B cell (primary cell): ENCODE results near the gene RIPPLY1. TPM values are rescaled to one million over a fixed set of nuclear protein-coding genes. Genes with fewer than 3 reads are reported as not detected.

Source experiments
- ATAC-seq: fragments of 200-7000 bp; cut with Tn5 transposase; one replicate; pipeline ENCODE4 v1.10.0; 2021; ENCODE audit warnings: low read depth, mild to moderate bottlenecking, moderate number of reproducible peaks, moderate library complexity
- CTCF ChIA-PET: fragments of 350-600 bp; sonication (Branson Sonifier 250); formaldehyde crosslinking; loops from one replicate; lab custom pipeline; 2021; ENCODE audit warnings: antibody characterized with exemption, inconsistent platforms; lab: Charles Lee
- POLR2A ChIA-PET: fragments of 350-600 bp; sonication (Branson Sonifier 250); formaldehyde crosslinking; loops from one replicate; lab custom pipeline; 2021; ENCODE audit warnings: antibody characterized with exemption; lab: Charles Lee
- DNase-seq: peaks from one replicate; pipeline ENCODE4 v3.0.0; 2013
- H2AFZ ChIP-seq: 2 replicates; pipeline ENCODE4 v1.6.1; 2012; ENCODE audit warnings: mild to moderate bottlenecking, low read depth, low read length; ENCODE audit not compliant: insufficient read depth, poor library complexity, severe bottlenecking
- H3K27ac ChIP-seq, 2 donors: 1 replicate in 1 of 2; 2 replicates in 1 of 2; pipeline ENCODE4 v1.5.1; 2012 to 2013; ENCODE audit warnings: low read length in 2 of 2, mild to moderate bottlenecking in 2 of 2, moderate library complexity in 1 of 2
- H3K27me3 ChIP-seq, 4 experiments: fragments of 200-600 bp in 1 of 4; sonication (generic) in 1 of 4; replicated peaks in 1 of 4; 1 replicate in 2 of 4; 2 replicates in 2 of 4; pipeline versions ENCODE4 v1.6.1 to v1.7.0; 2013 to 2016; ENCODE audit warnings: low read length in 3 of 4, mild to moderate bottlenecking in 2 of 4, mixed read lengths in 1 of 4, moderate library complexity in 1 of 4; ENCODE audit not compliant: insufficient read depth in 4 of 4, control insufficient read depth in 3 of 4; ENCODE audit errors: control extremely low read depth in 1 of 4
- H3K36me3 ChIP-seq, 2 experiments: replicated peaks in 1 of 2; 1 replicate in 1 of 2; 2 replicates in 1 of 2; pipeline versions ENCODE4 v1.6.1 to v1.7.1; 2013; ENCODE audit warnings: low read length in 1 of 2; ENCODE audit not compliant: insufficient read depth in 2 of 2, control insufficient read depth in 1 of 2; ENCODE audit errors: control extremely low read depth in 1 of 2, extremely low read depth in 1 of 2
- H3K4me1 ChIP-seq, 2 donors: fragments of 200-600 bp in 1 of 2; sonication (generic) in 1 of 2; 1 replicate in 1 of 2; 2 replicates in 1 of 2; pipeline versions ENCODE4 v1.5.1 to v1.6.1; 2013 to 2017; ENCODE audit warnings: low read length in 2 of 2; ENCODE audit not compliant: control insufficient read depth in 2 of 2, insufficient read depth in 2 of 2
- H3K4me2 ChIP-seq: replicated peaks from 2 replicates; pipeline ENCODE3; 2012; ENCODE audit warnings: mild to moderate bottlenecking, low read depth, low read length; ENCODE audit not compliant: poor library complexity, severe bottlenecking
- H3K4me3 ChIP-seq, 5 experiments: fragments of 200-600 bp in 1 of 5; sonication (generic) in 1 of 5; 1 replicate in 3 of 5; 2 replicates in 2 of 5; pipeline versions ENCODE4 v1.5.1 to v1.7.0; 2011 to 2016; ENCODE audit warnings: low read length in 4 of 5, mild to moderate bottlenecking in 4 of 5, low read depth in 2 of 5, control low read depth in 1 of 5, moderate library complexity in 1 of 5; ENCODE audit not compliant: insufficient read depth in 1 of 5; ENCODE audit errors: control extremely low read depth in 1 of 5, extremely low read depth in 1 of 5
- H3K79me2 ChIP-seq: fragments of 200-600 bp; sonication (generic); one replicate; pipeline ENCODE4 v1.6.0; 2016; ENCODE audit warnings: low read length; ENCODE audit not compliant: control insufficient read depth, insufficient read depth
- H3K9ac ChIP-seq: fragments of 200-600 bp; sonication (generic); 2 replicates; pipeline ENCODE4 v1.6.1; 2017; ENCODE audit warnings: mild to moderate bottlenecking, low read length, moderate library complexity
- H3K9me3 ChIP-seq, 3 donors: one replicate each; pipeline versions ENCODE4 v1.6.1 to v1.7.1; 2013; ENCODE audit warnings: low read length in 2 of 3; ENCODE audit not compliant: control insufficient read depth in 2 of 3, insufficient read depth in 1 of 3; ENCODE audit errors: control extremely low read depth in 1 of 3
- H4K20me1 ChIP-seq: 2 replicates; pipeline ENCODE4 v1.6.0; 2012; ENCODE audit warnings: mild to moderate bottlenecking, low read length; ENCODE audit not compliant: insufficient read depth, control insufficient read depth, poor library complexity, severe bottlenecking
- H3K27ac Mint-ChIP-seq: one replicate; pipeline ENCODE4 v1.8.0; 2021; ENCODE audit warnings: mixed read lengths
- H3K27me3 Mint-ChIP-seq: one replicate; pipeline ENCODE4 v1.8.0; 2021; ENCODE audit warnings: mixed read lengths
- H3K4me1 Mint-ChIP-seq: one replicate; pipeline ENCODE4 v1.8.0; 2021; ENCODE audit warnings: mixed read lengths
- H3K4me3 Mint-ChIP-seq: one replicate; pipeline ENCODE4 v1.8.0; 2021; ENCODE audit warnings: mixed read lengths
- H3K9me3 Mint-ChIP-seq: one replicate; pipeline ENCODE4 v1.8.0; 2022; ENCODE audit warnings: mixed read lengths; ENCODE audit not compliant: insufficient read depth
- EZH2 ChIP-seq: IDR thresholded peaks from 2 replicates; pipeline ENCODE4 v1.6.1; 2012; ENCODE audit warnings: borderline replicate concordance, low read depth, mild to moderate bottlenecking, moderate library complexity, low read length; ENCODE audit not compliant: insufficient read depth, poor library complexity, severe bottlenecking
- WGBS: methylation state at CpG from one replicate; pipeline ENCODE4 v1.1.5; 2013; ENCODE audit warnings: missing lambda C conversion rate; ENCODE audit not compliant: insufficient coverage; 5-methylcytosine and 5-hydroxymethylcytosine counted together
- intact Hi-C: fragments of 100-400 bp; cut with micrococcal nuclease; formaldehyde crosslinking; loops from one replicate; pipeline ENCODE4 v1.10.0; 2022
- polyA plus RNA-seq: library from polyadenylated mRNA; depleted of rRNA; stranded (reverse); fragments of >200 nt; gene quantifications from 2 replicates; pipeline ENCODE4 v1.2.3, GENCODE V29; 2012
- total RNA-seq, 2 donors: library from RNA; stranded (reverse); fragments of 120-200 nt in 1 of 2; gene quantifications; 1 replicate in 1 of 2; 2 replicates in 1 of 2; pipeline versions ENCODE4 v1.2.3 to v1.2.4, GENCODE V29; 2013 to 2022
- TF ChIP-seq, protein P1 (sequence below): fragments of 200-600 bp; IDR thresholded peaks from one replicate; pipeline ENCODE4 v1.8.0; 2022; ENCODE audit warnings: antibody characterized with exemption, mild to moderate bottlenecking

RIPPLY1 gene
- total and polyA plus RNA-seq, 2 donors (not counting 1 experiment from before 2014, with no cell fraction given) = not detected

DNA sequence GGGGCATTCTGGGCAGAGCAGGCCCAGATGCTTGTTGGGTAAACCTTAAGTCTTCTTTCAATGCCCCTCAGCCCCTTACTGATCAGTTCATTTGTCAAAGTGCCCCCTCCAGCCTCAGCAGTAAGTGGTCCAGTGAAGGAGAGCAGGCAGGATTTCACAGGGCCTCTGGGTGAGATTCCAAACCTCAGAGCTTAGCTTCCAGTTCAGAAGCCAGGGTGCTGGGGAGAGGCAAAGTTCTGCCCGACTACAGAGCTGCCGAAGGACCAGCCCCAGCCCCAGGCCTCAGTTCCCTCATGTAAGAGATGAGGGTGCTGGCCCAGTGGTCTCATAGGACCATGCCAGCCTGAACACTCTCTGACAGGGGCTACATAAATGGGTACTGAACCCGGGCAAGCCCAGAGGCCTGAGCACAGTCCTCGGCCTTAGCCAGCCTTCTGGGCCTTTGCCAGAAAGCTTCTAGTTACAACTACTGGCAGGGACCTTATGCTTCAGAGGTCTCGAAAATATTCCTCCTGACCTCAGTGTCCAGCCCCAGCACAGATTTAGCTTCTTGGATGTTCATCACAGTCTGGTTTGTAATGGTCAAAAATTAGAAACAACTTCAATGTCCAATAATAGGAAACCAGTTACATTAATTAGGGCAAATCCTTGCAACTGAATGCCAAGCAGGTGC lies 851 bp upstream of the RIPPLY1 start:
- H3K27me3 ChIP-seq = no peaks in the 10 kb centered on the region
- no peak overlapping the region for H3K4me3 ChIP-seq
- H2AFZ ChIP-seq = no peak overlapping the region
- Mint-ChIP-seq H3K27ac (no peak overlapping the region), H3K4me3 (no peak overlapping the region), H3K27me3 (no peaks in the 10 kb centered on the region), H3K4me1 (no peaks in the 10 kb centered on the region), H3K9me3 (no peaks in the 10 kb centered on the region)
- H3K9me3 ChIP-seq = no peaks in the 10 kb centered on the region
- POLR2A ChIA-PET = no interaction called here
- no peak for DNase-seq
- TF ChIP-seq, protein P1, sequence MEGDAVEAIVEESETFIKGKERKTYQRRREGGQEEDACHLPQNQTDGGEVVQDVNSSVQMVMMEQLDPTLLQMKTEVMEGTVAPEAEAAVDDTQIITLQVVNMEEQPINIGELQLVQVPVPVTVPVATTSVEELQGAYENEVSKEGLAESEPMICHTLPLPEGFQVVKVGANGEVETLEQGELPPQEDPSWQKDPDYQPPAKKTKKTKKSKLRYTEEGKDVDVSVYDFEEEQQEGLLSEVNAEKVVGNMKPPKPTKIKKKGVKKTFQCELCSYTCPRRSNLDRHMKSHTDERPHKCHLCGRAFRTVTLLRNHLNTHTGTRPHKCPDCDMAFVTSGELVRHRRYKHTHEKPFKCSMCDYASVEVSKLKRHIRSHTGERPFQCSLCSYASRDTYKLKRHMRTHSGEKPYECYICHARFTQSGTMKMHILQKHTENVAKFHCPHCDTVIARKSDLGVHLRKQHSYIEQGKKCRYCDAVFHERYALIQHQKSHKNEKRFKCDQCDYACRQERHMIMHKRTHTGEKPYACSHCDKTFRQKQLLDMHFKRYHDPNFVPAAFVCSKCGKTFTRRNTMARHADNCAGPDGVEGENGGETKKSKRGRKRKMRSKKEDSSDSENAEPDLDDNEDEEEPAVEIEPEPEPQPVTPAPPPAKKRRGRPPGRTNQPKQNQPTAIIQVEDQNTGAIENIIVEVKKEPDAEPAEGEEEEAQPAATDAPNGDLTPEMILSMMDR = no peak
- TF ChIP-seq EZH2 = no peak
- H3K79me2 ChIP-seq = no peaks in the 10 kb centered on the region
- CTCF ChIA-PET = interaction anchor here (2.3 kb wide), 1 partner anchor 10 kb away, joined by 10 read pairs; no protein-coding TSS in a partner anchor
- 90% methylated on average over 2 of the region's 5 CpGs for WGBS
- H3K9ac ChIP-seq = no peak overlapping the region
- no peaks in the 10 kb centered on the region for H3K4me1 ChIP-seq
- intact Hi-C loops = no loop called here
- H3K36me3 ChIP-seq = no peaks in the 10 kb centered on the region
- no peak for ATAC-seq
- no peaks in the 10 kb centered on the region for H4K20me1 ChIP-seq
- no peak overlapping the region for H3K4me2 ChIP-seq
- no peak overlapping the region for H3K27ac ChIP-seq

DNA sequence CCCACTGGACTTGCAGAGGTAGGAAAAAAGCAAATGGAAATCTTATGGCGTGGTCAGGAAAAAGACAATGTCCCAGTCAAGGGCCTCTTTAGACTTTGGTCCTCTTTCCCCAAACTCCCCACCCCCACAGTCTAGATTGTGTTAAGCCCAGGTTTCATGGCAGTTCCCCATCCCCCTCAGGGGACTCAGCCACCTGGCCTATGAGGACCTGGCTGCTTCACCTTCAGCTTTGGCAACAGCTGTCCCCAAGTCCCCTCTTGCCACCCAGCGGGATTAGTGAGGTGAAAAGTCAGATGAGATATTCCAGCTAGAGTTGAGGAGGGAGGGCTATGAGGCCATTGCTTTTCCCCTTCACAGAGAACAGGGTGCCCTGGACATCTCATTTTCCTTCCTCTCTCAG lies 457 bp downstream of the RIPPLY1 start:
- H2AFZ ChIP-seq = no peak overlapping the region
- H3K4me1 Mint-ChIP-seq = no peaks in the 10 kb centered on the region
- H3K4me3 Mint-ChIP-seq = no peak overlapping the region

More for the DNA sequence above, 457 bp downstream of the RIPPLY1 start:
- ATAC-seq (no peak), DNase-seq (no peak)
- Histone ChIP-seq H3K9me3 (no peaks in the 10 kb centered on the region), H4K20me1 (no peaks in the 10 kb centered on the region), H3K4me1 (no peaks in the 10 kb centered on the region), H3K36me3 (no peaks in the 10 kb centered on the region), H3K27ac (no peak overlapping the region), H3K27me3 (no peaks in the 10 kb centered on the region), H3K4me2 (no peak overlapping the region), H3K79me2 (no peaks in the 10 kb centered on the region), H3K4me3 (no peak overlapping the region), H3K9ac (no peak overlapping the region)
- no peaks in the 10 kb centered on the region for H3K9me3 Mint-ChIP-seq
- TF ChIP-seq, protein P1 = no peak
- TF ChIP-seq EZH2 = no peak
- intact Hi-C loops = no loop called here
- CTCF ChIA-PET = interaction anchor here (1.1 kb wide), 1 partner anchor 8 kb away, joined by 4 read pairs; no protein-coding TSS in a partner anchor
- no CpG with 5 or more reads among the region's 2 CpGs for WGBS
- POLR2A ChIA-PET = no interaction called here
- H3K27ac Mint-ChIP-seq = no peak overlapping the region
- H3K27me3 Mint-ChIP-seq = no peaks in the 10 kb centered on the region
